ENCODE measurements around the gene FITM1. TPM values are rescaled to one million over a fixed set of nuclear protein-coding genes. Genes with fewer than 3 reads are reported as not detected.

The FITM1 gene
- total and polyA plus RNA-seq, 2 experiments from 2014 or later = 0.53 TPM; not detected in 1

DNA sequence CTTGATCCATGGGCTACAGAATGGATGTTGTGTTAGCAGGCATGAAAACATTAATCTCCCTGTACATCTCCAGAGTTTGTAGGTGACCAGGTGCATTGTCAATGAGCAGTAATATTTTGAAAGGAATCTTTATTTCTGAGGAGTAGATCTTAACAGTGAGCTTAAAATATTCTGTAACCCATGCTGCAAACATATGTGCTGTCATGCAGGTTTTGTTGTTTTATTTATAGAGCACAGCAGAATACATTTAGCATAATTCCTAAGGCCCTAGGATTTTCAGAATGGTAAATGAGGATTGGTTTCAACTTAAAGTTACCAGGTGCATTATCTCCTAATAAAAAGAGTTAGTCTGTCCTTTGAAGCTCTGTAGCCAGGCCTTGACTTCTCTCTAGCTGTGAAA is 3.5 kb upstream of the FITM1 start (continued):
- TF ChIP-seq, protein P1, sequence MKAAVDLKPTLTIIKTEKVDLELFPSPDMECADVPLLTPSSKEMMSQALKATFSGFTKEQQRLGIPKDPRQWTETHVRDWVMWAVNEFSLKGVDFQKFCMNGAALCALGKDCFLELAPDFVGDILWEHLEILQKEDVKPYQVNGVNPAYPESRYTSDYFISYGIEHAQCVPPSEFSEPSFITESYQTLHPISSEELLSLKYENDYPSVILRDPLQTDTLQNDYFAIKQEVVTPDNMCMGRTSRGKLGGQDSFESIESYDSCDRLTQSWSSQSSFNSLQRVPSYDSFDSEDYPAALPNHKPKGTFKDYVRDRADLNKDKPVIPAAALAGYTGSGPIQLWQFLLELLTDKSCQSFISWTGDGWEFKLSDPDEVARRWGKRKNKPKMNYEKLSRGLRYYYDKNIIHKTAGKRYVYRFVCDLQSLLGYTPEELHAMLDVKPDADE (IDR thresholded peaks at IDR 0.05) = no peak
- TF ChIP-seq ZNF331 (CRISPR knock-in tag; IDR thresholded peaks at IDR 0.05; ENCODE audit: low read depth) = no peak
- no peak for TF ChIP-seq POLR2AphosphoS5 (IDR thresholded peaks at IDR 0.05; ENCODE audit: low read depth)

DNA sequence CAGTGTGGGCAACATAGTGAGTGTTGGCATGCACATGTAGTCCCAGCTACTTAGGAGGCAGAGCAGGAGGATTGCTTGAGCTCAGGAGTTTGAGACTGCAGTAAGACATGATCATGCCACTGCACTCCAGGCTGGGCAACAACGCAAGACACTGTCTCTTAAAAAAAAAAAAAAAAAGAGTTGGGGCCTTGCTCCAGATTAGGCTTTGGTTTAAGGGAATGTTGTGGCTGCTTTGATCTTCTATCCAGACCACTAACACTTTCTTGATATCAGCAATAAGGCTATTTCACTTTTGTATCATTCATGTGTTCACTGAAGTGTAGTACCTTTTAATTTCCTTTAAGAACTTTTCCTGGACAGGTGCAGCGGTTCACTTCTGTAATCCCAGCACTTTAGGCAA is 2.8 kb upstream of the FITM1 start:
- TF ChIP-seq, protein P2, sequence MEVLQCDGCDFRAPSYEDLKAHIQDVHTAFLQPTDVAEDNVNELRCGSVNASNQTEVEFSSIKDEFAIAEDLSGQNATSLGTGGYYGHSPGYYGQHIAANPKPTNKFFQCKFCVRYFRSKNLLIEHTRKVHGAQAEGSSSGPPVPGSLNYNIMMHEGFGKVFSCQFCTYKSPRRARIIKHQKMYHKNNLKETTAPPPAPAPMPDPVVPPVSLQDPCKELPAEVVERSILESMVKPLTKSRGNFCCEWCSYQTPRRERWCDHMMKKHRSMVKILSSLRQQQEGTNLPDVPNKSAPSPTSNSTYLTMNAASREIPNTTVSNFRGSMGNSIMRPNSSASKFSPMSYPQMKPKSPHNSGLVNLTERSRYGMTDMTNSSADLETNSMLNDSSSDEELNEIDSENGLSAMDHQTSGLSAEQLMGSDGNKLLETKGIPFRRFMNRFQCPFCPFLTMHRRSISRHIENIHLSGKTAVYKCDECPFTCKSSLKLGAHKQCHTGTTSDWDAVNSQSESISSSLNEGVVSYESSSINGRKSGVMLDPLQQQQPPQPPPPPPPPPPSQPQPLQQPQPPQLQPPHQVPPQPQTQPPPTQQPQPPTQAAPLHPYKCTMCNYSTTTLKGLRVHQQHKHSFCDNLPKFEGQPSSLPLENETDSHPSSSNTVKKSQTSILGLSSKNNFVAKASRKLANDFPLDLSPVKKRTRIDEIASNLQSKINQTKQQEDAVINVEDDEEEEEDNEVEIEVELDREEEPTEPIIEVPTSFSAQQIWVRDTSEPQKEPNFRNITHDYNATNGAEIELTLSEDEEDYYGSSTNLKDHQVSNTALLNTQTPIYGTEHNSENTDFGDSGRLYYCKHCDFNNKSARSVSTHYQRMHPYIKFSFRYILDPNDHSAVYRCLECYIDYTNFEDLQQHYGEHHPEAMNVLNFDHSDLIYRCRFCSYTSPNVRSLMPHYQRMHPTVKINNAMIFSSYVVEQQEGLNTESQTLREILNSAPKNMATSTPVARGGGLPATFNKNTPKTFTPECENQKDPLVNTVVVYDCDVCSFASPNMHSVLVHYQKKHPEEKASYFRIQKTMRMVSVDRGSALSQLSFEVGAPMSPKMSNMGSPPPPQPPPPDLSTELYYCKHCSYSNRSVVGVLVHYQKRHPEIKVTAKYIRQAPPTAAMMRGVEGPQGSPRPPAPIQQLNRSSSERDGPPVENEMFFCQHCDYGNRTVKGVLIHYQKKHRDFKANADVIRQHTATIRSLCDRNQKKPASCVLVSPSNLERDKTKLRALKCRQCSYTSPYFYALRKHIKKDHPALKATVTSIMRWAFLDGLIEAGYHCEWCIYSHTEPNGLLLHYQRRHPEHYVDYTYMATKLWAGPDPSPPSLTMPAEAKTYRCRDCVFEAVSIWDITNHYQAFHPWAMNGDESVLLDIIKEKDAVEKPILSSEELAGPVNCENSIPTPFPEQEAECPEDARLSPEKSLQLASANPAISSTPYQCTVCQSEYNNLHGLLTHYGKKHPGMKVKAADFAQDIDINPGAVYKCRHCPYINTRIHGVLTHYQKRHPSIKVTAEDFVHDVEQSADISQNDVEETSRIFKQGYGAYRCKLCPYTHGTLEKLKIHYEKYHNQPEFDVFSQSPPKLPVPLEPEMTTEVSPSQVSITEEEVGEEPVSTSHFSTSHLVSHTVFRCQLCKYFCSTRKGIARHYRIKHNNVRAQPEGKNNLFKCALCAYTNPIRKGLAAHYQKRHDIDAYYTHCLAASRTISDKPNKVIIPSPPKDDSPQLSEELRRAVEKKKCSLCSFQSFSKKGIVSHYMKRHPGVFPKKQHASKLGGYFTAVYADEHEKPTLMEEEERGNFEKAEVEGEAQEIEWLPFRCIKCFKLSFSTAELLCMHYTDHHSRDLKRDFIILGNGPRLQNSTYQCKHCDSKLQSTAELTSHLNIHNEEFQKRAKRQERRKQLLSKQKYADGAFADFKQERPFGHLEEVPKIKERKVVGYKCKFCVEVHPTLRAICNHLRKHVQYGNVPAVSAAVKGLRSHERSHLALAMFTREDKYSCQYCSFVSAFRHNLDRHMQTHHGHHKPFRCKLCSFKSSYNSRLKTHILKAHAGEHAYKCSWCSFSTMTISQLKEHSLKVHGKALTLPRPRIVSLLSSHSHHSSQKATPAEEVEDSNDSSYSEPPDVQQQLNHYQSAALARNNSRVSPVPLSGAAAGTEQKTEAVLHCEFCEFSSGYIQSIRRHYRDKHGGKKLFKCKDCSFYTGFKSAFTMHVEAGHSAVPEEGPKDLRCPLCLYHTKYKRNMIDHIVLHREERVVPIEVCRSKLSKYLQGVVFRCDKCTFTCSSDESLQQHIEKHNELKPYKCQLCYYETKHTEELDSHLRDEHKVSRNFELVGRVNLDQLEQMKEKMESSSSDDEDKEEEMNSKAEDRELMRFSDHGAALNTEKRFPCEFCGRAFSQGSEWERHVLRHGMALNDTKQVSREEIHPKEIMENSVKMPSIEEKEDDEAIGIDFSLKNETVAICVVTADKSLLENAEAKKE (CRISPR knock-in tag; IDR thresholded peaks at IDR 0.05) = no peak
- TF ChIP-seq JUNB (IDR thresholded peaks at IDR 0.05; ENCODE audit: unreplicated experiment) = no peak
- TF ChIP-seq CREB1 (CRISPR knock-in tag; IDR thresholded peaks at IDR 0.05; ENCODE audit: low read depth) = no peak
- no peak for TF ChIP-seq ZNF331 (CRISPR knock-in tag; IDR thresholded peaks at IDR 0.05; ENCODE audit: low read depth)
- TF ChIP-seq, protein P1 (IDR thresholded peaks at IDR 0.05) = no peak
- TF ChIP-seq NANOG (IDR thresholded peaks at IDR 0.05; ENCODE audit: borderline replicate concordance) = no peak
- no peak for TF ChIP-seq POLR2AphosphoS5 (IDR thresholded peaks at IDR 0.05; ENCODE audit: low read depth)
- TF ChIP-seq, protein P3, sequence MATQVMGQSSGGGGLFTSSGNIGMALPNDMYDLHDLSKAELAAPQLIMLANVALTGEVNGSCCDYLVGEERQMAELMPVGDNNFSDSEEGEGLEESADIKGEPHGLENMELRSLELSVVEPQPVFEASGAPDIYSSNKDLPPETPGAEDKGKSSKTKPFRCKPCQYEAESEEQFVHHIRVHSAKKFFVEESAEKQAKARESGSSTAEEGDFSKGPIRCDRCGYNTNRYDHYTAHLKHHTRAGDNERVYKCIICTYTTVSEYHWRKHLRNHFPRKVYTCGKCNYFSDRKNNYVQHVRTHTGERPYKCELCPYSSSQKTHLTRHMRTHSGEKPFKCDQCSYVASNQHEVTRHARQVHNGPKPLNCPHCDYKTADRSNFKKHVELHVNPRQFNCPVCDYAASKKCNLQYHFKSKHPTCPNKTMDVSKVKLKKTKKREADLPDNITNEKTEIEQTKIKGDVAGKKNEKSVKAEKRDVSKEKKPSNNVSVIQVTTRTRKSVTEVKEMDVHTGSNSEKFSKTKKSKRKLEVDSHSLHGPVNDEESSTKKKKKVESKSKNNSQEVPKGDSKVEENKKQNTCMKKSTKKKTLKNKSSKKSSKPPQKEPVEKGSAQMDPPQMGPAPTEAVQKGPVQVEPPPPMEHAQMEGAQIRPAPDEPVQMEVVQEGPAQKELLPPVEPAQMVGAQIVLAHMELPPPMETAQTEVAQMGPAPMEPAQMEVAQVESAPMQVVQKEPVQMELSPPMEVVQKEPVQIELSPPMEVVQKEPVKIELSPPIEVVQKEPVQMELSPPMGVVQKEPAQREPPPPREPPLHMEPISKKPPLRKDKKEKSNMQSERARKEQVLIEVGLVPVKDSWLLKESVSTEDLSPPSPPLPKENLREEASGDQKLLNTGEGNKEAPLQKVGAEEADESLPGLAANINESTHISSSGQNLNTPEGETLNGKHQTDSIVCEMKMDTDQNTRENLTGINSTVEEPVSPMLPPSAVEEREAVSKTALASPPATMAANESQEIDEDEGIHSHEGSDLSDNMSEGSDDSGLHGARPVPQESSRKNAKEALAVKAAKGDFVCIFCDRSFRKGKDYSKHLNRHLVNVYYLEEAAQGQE (IDR thresholded peaks at IDR 0.05; ENCODE audit: unreplicated experiment) = no peak
- TF ChIP-seq EZH2phosphoT487 (IDR thresholded peaks at IDR 0.05; ENCODE audit: unreplicated experiment) = no peak
- no peak for TF ChIP-seq ZNF114 (CRISPR knock-in tag; IDR thresholded peaks at IDR 0.05)
- TF ChIP-seq EZH2 (IDR thresholded peaks at IDR 0.05; ENCODE audit: low read depth, unreplicated experiment) = no peak
- no peak for DNase-seq (ENCODE audit: low spot score)
- 0 out of 2 replicates have a peak, but pooled peaks cover 4% of the 10 kb centered on the region for H3K4me1 ChIP-seq (ENCODE audit: insufficient read depth)
- H3K27ac ChIP-seq (ENCODE audit: low read depth) = no peak overlapping the region
- no peaks in the 10 kb centered on the region for H3K27me3 ChIP-seq (ENCODE audit: insufficient read depth)
- H3K4me1 Mint-ChIP-seq = peaks cover 9% of the 10 kb centered on the region
- no peak for ATAC-seq
- H3K27ac Mint-ChIP-seq = no peak overlapping the region
- H3K4me3 Mint-ChIP-seq = no peak overlapping the region
- peaks cover 7% of the 10 kb centered on the region; the same call in 1 of the 2 replicates for H3F3A ChIP-seq (replicated peaks; ENCODE audit: low read depth)
- H3K9me2 ChIP-seq (ENCODE audit: insufficient read depth) = no peaks in the 10 kb centered on the region
- peaks cover 13% of the 10 kb centered on the region for H3K36me3 Mint-ChIP-seq (ENCODE audit: low read depth)
- H3K79me2 ChIP-seq (replicated peaks; ENCODE audit: insufficient read depth) = no peaks in the 10 kb centered on the region
- H3K4me2 ChIP-seq = no peak overlapping the region
- no peaks in the 10 kb centered on the region for H3K9me3 Mint-ChIP-seq
- peaks cover 5% of the 10 kb centered on the region for H3K27me3 Mint-ChIP-seq (ENCODE audit: insufficient read depth, low read depth, poor library complexity)
- H2AFZ ChIP-seq = no peak overlapping the region
- H4K20me1 ChIP-seq (replicated peaks; ENCODE audit: insufficient read depth) = no peaks in the 10 kb centered on the region; the same call in 1 of the 2 replicates
- H3K36me3 ChIP-seq (ENCODE audit: insufficient read depth) = no peaks in the 10 kb centered on the region
- no peak overlapping the region for H3K4me3 ChIP-seq
